HuH-7.5 (cell line): ENCODE results near the gene MECP2.

Experiments
- DNase-seq: peaks from one replicate; pipeline ENCODE4 v3.0.0; 2011; ENCODE audit warnings: low spot score

Gene MECP2

DNA sequence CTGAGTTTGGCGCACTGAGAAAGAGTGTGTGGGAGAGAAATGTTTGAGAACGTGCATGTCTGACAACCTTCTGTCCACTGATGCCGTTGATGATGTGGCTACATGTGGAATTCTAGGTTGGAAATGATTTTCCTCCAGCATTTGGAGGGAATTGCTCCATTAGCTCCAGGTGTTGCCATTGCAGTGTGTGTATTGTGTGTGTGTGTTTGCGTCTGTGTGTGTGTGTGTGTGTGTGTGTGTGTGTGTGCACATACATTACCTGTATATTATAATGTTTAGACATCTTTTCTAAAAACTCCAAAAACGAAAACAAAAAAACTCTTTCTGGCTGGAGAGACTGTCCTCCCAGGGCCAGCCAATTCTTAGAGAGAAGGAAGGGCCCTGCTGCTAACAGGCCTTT is 18.2 kb upstream of the MECP2 start:
- DNase-seq = no peak

DNA sequence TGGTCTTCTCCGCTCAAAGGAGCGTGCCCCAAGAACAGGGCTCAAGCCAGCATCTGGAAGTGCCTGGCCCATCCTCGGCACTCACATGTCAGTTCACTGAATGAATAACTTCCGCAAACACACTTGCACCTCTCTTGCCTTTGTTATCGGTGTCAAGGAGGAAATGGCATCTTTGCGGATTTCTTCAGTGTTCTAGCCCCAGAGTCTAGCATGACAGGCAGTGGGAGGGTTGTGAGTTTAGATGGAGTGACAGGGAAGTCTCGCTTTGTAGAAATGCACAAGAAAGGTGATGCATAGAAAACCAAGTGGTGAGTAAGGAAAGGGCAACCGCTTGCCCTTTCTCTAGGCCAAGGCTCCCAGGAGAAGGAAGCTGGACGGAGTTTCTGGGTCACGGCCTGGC is 17.6 kb upstream of the MECP2 start:
- no peak for DNase-seq

DNA sequence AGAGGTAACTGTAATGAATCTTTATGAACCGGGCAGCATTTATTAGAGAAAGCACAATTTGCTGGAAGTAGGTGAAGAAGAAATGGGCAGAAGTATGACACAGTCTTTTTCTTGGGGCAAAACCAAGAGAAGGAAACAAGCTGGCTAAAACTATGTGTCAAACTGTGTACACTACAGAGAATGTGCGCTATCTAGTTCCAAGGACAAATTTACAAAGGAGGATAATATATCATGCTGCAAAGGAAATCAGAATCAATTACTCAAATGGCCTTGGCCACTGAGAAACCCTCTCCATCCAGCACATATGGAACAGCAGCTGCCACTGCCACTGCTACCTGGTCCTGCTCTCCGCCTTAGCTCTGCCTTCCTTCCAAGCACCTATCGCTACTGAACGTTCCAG is 17.1 kb upstream of the MECP2 start:
- no peak for DNase-seq

DNA sequence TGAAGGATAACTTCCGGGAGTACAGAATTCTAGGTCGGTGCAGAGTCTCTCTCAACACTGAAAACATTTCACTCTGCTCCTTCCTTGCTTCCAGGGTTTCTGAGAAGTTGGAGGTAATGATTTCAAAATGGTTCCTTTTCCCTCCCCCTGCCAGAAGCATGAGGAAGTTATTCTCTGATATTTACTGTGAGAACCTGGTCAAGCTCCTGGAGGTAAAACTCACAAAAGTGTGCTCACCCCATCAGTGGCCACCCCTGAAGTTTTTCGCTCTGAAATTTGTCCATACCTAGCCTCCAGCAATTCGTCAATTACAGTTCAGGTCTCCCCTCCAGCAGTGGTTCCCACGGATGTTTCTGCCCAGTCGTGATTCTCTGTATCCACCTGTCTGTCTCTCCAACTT is 16.2 kb upstream of the MECP2 start:
- no peak for DNase-seq

DNA sequence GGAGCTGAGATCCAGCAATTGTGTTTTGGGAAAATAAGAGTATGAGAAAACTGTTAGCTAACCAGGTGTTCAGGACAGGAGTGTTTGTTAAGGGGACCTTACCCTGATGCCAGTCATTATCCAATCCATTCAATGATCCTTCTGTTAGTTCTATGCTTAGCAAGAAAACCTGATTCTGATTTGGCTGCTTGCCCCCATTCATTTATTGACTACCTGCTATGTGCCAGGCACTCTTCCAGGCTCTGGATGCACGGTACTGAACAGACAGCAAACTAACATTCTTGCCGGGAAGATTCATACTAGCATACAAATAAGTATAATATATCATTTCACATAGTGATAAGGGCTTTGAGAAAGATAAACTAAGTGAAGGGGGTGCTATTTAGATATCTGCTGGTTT is 1.0 kb upstream of the MECP2 start:
- DNase-seq = no peak

DNA sequence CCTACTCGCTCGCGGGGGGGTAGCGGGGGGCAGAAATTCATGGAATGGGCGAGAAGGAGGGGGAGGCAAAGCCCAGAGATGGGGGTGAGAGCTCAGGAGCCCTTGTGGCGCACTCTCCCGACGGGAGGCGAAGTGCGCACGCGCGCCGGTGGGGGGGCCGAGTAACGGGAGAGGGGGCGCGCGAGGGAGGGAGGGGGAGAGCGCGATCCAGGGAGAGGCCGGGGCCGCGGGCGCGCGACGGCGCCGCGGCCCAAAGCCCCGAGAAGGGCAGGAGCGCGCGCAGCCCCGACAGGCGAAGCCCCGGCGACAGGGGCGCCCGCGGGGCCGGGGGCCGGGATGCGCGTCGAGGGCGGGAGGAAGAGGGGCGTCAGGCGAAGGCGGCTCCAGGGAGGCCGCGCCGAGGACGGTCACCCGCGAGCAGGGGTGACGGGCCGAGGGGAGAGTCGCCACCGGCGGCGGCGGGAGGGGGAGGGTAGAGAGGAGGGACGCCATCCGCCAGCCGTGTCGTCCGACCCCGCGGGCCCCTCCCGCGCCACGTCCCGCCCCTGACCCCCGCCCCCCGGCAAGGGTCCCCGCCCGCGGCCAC is 421 bp downstream of the MECP2 start:
- peak; percentile 67 for DNase-seq

DNA sequence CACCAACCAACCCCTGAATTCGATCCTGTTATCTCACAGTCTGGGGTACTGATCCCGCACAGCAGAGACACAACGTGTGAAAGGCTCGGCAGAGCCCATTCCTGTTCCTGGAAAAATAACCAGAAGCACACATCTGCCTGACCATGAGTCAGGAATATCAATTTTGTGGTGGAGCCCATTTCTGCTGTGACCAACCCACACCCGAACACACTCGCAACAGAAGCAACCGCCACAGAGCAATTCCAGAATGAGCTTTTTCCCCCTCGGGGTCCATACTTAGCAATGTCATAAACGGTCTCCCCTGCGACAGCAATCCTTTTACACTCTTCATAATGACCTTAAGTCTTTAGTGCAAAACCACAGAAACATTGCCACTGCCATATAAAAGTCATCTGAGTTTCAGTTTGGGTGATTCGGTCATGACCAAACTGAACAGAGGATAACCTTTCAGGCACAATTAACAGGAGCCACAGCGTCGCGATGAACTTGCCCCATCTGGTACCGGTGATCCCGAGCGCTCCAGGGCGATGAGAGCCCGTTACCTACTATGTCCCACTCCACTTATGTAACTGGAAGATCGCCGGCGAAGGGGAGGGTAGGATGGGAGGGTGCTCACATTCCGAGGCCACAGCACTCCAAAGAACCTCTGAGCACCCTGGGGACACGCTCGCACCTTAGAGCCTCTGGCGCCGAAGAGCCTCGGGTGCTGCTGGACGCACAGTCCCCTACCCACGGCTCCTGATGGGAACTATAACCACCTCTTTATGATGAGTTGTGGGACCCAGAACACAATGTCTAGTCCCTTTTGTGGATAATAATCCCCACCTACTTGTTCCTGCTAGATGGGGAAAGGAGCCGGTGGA is 1.1 kb downstream of the MECP2 start:
- no peak for DNase-seq

DNA sequence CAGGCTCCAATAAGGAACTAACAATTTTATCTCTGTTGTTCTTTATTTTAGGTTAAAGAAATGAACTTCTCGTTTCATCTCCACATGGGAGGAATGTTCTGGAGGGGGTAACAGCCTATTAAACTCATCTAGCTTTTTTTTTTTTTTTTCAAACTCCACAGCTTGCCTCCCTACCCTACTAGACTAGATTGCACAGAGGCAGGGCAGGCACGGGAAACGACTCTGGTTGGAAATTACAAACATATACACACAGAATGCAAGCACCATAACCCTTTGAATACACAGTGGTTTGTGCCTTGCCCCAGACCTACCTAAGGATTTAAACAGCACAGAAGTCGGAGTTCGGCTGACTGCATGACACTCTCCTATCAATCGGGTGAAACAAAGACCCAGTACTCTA is 2.7 kb downstream of the MECP2 start:
- no peak for DNase-seq

DNA sequence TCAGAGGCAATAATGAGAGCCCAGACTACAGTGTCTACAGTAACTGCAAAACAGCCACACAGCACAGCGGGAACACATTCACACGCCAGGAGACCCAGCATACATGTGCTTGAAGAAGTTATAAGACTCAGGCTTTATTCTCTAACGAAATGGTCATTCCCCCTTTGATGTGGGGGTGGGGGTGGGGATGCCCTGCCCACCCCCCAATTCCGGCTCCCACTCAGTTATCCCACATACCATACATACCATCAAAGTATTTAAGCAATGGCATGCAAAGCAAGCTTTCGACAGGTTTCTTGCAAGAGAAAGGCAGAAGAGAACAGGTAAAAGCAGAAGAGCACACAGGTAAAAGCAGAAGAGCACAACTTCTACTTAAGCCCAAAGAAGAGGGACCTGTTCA is 3.6 kb downstream of the MECP2 start:
- DNase-seq = no peak

DNA sequence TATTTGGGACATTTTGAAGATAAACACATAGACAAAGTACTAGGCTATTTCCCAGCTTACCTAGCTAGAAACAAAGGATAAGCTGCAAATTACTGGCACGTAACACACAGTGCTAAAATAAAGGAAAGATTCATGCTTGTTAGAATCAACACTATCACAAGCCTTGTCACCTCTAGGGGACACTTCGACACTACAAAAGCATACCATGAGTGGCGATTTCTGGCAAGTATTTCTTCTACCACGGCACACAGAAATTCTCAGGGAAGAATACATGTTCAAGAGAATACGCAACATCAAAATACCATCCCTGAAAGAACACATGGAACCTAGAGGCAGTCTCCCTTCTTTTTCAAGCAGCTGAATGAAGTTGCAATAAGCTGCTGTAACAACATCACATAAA is 5.1 kb downstream of the MECP2 start:
- DNase-seq = no peak

DNA sequence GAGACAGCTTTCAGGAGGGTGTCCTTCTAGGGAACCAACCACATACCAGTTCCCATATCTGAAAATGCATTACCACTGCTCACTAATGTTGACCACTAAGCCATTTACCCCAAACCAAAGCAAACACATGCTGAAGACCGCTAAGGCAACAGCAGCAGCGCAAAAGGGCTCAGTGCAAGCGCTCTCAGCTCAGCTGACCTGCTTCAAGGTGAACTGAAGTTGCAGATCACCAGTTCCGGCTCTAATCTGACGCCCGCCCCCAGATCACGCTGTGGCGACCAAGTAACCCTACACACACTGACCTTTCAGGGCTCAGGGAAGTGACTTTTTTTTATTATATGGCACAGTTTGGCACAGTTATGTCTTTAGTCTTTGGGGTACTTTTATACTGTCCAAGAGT is 5.8 kb downstream of the MECP2 start:
- no peak for DNase-seq

DNA sequence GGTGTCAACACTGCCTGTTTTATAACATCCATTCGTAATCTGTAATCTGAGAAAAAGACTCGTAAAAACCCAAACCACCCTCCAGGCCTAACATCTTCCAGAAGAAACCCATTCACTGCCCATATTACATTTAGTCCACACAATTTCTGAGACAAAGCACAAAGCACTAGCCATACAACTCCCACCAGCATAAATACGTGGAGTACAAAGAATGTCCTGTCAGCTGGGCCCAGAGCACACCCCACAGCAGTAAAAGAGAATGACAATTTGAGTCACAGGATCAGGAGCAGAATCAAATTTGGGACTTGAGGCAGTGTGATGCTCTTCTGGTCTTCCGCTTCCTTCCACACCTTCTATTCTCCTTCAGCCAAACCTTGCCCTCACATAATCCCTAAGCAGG is 6.8 kb downstream of the MECP2 start:
- DNase-seq = no peak

DNA sequence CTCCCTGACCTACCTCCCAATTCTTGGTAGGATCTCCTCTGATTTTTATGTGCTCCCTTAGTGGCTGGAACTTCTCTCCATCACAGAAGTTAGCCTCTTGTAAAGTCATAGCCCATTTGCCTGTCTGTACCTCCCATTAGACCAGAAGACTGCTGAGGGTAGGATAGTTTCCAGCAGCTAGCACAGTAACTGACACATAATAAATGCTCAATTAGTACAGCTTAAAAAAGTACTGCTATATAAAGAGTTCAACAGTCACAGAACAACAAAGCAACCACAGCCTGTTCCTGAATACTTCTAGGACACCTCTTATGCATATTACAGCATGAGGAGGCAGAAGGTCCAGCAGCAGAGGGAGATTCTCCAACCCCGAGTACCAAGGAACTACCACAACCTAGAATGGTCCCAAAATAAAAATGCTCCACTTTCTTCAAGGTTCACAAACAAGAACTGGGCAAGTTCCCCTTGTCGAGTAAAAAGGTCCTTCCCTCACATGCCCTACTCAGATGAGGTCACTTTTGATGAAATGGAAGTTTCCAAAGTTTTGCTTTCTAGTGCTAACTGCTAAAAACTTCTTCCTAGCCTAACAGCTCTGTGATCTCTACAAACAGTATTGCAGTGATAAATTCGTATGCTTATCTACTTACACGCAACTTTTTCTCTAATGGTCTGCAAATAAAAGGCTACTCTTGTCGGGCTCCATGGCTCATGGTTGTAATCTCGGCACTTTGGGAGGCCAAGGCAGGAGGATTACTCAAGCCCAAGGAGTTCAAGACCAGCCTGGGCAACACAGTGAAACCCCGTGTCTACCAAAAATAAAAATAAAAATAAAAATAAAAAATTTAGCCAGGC is 12.8 kb downstream of the MECP2 start:
- DNase-seq = no peak

DNA sequence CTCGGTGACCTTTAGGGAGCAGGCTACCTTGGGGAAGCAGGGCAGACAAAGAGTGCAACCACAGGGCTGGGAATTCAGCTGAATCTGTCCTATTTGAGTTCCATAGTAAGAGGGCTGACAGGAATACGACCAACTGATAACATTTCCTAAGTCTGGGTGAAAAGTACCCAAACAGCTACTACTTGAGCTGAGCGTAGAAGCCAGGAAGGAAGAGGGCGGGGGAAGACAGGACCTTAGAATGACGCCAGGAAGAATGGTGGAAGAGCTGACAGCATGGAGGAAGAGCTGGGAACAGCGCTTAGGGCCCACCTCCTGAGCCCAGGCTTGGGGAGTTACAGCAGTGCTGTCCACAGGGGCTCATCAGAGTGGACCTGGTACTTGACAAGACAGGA is 14.4 kb downstream of the MECP2 start:
- no peak for DNase-seq

DNA sequence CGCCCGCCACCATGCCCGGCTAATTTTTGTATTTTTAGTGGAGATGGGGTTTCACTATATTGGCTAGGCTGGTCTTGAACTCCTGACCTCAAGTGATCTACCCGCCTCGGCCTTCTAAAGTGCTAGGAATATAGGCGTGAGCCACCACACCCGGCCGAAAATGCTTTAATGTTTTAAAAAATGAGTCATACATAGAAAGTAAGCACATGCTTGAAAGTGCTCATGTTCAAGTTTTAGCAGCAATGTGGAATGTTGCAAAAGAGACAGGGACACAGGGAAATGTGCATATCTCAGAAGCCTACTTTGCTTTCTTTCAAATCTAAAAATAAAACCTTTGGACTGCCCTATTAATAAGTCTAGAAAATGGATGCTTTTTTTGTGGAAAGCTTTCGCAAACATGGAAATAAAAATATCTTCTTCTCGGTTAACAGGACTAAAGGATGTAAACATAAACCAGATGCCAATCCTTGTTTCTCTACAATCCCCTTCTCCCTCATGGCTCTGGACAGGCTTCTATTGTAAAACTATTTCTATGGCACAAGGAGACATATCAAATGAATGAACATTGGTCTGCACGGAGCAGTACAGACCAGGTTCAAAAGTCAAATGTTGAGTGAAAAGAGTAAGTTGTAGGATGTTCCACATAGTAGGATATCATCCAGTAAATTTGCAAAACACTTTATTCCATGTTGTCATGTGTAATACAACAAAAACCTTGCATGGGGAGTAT is 15.0 kb downstream of the MECP2 start:
- DNase-seq = no peak

DNA sequence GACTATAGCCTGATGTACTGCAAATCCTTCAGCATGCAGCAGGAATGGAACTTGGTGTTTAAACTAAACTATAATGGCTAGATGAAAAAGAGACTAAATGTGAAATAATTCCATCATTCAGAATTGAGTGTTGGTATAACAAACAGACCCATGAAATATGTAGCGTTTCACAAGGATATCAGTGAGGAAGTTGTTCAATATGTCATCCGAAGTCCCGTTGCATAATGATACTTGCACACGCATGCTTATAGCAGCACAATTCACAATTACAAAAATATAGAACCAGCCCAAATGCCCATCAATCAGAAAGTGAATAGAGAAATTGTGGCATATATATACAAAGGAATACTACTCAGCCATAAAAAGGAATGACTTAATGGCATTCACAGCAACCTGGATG is 20.4 kb downstream of the MECP2 start:
- no peak for DNase-seq

DNA sequence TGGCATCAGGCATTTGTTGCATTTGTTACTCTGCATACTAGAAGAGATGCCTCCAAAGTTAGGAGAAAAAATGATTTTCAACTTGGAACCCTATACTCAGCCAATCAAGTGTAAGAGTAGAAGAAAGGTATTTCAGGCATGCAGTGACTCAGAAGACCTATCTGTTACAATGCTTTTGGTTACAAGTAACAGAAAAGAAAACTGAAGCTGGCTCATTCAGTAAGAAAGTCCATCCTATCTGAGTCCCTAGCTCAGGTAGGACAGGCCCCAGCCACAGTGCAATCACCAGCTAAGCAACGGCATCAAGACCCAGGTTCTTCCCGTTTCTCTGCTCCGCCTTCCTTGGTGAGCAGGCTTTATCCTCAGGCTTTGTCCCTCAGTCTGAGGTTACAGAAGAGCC is 23.3 kb downstream of the MECP2 start:
- DNase-seq = no peak

DNA sequence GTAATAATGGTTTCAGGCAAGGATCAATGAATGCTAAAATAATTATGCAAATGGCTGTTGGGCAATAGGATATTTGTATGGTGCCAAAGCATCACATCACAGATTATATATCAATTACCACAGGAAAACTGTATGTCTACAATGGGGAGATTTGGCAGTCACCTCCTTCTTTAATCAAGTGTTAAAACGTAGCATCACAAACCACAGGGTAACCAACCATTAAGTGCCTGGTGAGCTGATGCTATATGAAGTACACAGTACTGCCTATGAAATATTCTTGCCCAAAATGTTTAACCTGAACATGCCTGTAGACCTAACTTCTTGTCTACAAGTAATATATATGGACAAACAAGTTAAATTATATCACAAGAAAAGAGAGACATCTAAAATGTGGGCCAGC is 25.3 kb downstream of the MECP2 start:
- DNase-seq = no peak

DNA sequence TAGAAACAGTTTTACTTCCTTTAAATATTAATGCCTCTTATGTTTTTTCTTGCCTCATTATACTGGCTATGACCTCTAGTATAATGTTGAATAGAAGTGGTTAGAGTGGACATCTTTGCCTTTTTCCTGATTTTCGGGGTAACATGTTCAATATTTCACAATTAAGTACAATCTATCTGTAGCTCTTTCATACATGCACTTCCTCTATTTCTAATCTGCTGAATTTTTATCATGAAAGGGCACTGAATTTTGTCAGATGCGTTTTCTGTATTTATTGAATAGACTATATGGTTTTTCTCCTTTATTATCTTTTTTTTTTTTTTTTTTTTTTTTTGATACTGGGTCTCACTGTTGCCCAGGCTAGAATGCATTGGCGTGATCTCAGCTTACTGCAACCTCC is 29.0 kb downstream of the MECP2 start:
- no peak for DNase-seq

DNA sequence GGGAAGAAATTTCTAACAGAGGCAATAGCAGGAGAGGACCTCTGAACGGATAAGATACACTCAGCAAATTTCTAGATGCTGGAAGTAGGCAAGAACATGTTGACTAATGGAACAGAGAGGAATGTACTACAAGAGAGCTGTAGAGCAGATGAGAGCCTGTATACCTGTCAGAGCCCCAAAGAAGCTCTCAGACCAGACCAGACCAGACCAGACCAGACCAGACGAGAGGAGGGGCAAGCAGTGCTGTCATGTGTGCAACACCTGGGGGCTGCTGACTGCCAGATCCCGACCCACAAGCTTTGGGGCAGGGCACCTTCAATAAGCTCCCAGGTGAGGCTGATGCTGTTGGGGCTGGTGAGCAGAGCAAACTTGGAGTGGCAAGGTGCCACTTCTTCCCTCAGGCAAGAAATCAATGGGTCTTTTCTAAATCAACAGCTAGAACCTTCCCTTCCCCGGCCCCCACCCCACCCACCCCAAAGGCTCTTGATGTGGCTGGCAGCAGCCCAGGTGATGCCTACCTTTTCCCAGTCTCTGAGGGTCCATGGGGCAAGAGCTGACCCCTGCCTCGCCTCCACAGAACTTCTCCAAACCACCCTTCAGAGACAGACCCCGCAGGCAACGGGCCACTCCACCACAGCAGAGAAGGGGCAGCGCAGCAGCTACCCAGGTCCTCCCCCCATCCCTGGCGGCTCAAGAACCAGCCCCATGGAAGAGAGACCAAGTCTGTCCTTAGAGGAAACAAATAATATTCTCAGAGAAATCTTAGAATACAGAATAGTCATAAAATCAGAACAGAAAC is 32.7 kb downstream of the MECP2 start:
- no peak for DNase-seq

DNA sequence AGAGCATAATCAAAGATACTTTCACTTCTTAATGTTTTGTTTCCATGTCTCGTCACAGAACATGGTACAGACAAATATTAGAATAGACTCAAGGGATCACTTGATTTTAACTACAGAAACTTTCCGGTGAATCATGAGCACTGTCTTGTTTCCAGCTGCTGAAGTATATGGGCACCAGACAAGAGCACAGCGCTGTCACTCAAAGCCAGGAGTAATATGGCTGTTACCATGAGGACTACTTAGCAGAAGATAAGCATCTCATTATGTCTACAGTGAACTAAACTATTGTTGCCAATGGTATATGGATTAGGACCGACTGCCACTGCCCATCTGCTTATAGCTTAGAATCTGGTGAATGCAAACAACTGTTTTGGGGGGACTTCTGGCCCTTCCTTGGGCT is 34.3 kb downstream of the MECP2 start:
- DNase-seq = no peak

DNA sequence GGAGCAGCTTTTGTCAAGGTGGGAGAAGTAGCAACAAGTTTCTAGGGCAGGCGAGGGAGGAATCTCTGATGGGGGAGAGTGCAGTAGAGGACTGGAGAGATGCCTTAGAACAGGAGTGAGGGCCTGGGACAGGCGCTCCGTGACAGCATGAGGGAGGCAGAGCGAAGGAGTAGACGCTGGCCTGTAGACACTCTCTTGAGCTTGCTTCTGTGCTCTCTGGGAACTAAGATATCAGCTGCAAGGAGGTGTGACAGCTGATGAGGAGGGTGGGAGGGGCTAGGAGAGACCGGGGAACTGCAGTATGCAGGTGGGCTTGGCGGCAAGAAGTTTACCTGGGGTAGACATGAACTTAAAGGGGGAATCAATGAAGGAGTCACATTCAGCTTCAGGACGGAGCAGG is 35.7 kb downstream of the MECP2 start:
- no peak for DNase-seq
